SH-SY5Y (cell line): Measurements from ENCODE around the gene HAGH.

ENCODE experiments used
- GATA2 ChIP-seq: IDR thresholded peaks from 2 replicates; pipeline ENCODE4 v1.6.1; 2011; ENCODE audit warnings: mild to moderate bottlenecking, low read depth, low read length
- GATA3 ChIP-seq: IDR thresholded peaks from 2 replicates; pipeline ENCODE4 v1.6.1; 2011; ENCODE audit warnings: low read depth, mild to moderate bottlenecking, low read length, moderate library complexity

- no peak for TF ChIP-seq GATA3
- TF ChIP-seq GATA2: no peak
Measured at GRCh38 chr16:1859650-1860049, 33.0 kb upstream of the HAGH start.
